ENCODE results near the gene MRGPRF. TPM values are rescaled to one million over a fixed set of nuclear protein-coding genes. Genes with fewer than 3 reads are reported as not detected.
"Not testable (repeated sequence)": the region's sequence is repeated elsewhere in the genome, so short reads cannot be mapped to it uniquely, and the experiment has no call there.

MRGPRF gene
- total and polyA plus RNA-seq, 11 donors, result 1.6 to 13.1 (median 3.5) TPM

GRCh38 chr11:68974421-68975194 is 38.4 kb downstream of the MRGPRF start:
- no peak for DNase-seq
- 91 to 97% (median 95%) methylated on average over 19 to 23 of the region's 23 CpGs for WGBS, 4 donors
- intact Hi-C loops (cut with DNase I), result no loop called here
- TF ChIP-seq, protein P1, sequence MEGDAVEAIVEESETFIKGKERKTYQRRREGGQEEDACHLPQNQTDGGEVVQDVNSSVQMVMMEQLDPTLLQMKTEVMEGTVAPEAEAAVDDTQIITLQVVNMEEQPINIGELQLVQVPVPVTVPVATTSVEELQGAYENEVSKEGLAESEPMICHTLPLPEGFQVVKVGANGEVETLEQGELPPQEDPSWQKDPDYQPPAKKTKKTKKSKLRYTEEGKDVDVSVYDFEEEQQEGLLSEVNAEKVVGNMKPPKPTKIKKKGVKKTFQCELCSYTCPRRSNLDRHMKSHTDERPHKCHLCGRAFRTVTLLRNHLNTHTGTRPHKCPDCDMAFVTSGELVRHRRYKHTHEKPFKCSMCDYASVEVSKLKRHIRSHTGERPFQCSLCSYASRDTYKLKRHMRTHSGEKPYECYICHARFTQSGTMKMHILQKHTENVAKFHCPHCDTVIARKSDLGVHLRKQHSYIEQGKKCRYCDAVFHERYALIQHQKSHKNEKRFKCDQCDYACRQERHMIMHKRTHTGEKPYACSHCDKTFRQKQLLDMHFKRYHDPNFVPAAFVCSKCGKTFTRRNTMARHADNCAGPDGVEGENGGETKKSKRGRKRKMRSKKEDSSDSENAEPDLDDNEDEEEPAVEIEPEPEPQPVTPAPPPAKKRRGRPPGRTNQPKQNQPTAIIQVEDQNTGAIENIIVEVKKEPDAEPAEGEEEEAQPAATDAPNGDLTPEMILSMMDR (IDR thresholded peaks at IDR 0.05), result no peak
- TF ChIP-seq POLR2A (IDR thresholded peaks at IDR 0.05), result no peak
- H3K36me3 ChIP-seq, result no peaks in the 10 kb centered on the region
- H3K4me3 ChIP-seq, result no peak overlapping the region
- ATAC-seq, result peak in 2 of 4 donors; percentile 34 to 57
- H3K27ac ChIP-seq, result no peak overlapping the region
- H3K4me1 ChIP-seq, result peaks cover 0 to 28% (median 9%) of the 10 kb centered on the region in 12 donors
- H3K27me3 ChIP-seq, result peaks cover 0 to 6% (median 0%) of the 10 kb centered on the region in 9 donors
- H3K9me3 ChIP-seq, result no peaks in the 10 kb centered on the region

DNA sequence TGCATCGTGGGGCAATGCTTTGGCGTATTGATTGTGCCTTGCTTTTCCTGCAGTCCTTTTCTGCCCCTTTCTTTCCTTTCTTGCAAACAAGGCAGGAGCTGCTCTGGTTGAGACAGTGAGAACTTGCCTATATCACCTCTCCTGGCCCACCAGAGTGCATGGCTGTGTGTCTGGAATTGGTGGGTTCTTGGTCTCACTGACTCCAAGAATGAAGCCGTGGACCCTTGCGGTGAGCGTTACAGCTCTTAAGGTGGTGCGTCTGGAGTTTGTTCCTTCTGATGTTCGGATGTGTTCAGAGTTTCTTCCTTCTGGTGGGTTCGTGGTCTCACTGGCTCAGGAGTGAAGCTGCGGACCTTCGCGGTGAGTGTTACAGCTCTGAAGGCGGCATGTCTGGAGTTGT is 39.3 kb downstream of the MRGPRF start:
- H3K4me3 ChIP-seq; H3K36me3 ChIP-seq; ATAC-seq; DNase-seq; H3K27ac ChIP-seq; intact Hi-C loops (cut with DNase I); H3K27me3 ChIP-seq; H3K9me3 ChIP-seq: not testable (repeated sequence)
- H3K4me1 ChIP-seq, result peaks cover 0 to 20% (median 6%) of the 10 kb centered on the region in 12 donors
- WGBS, 4 donors, result 93 to 95% (median 93%) methylated on average over 12 of the region's 12 CpGs

- H3K4me3 ChIP-seq, result no peak overlapping the region
- ATAC-seq, result peak in 3 of 4 donors; percentile 45 to 57 (median 54)
- no peak overlapping the region for H3K27ac ChIP-seq
- DNase-seq, result no peak
- intact Hi-C loops (cut with DNase I), result no loop called here
- H3K9me3 ChIP-seq, result no peaks in the 10 kb centered on the region
- WGBS, 4 donors, result 48 to 58% (median 52%) methylated on average over 4 of the region's 4 CpGs
- TF ChIP-seq, protein P1 (IDR thresholded peaks at IDR 0.05), result no peak
- TF ChIP-seq POLR2A (IDR thresholded peaks at IDR 0.05), result no peak
- H3K36me3 ChIP-seq, result no peaks in the 10 kb centered on the region
- H3K4me1 ChIP-seq, result peaks cover 0 to 15% (median under 1%) of the 10 kb centered on the region in 12 donors
- H3K27me3 ChIP-seq, result peaks cover 0 to 6% (median 0%) of the 10 kb centered on the region in 9 donors
Observed at GRCh38 chr11:68973219-68973618, 39.8 kb downstream of the MRGPRF start.

DNA sequence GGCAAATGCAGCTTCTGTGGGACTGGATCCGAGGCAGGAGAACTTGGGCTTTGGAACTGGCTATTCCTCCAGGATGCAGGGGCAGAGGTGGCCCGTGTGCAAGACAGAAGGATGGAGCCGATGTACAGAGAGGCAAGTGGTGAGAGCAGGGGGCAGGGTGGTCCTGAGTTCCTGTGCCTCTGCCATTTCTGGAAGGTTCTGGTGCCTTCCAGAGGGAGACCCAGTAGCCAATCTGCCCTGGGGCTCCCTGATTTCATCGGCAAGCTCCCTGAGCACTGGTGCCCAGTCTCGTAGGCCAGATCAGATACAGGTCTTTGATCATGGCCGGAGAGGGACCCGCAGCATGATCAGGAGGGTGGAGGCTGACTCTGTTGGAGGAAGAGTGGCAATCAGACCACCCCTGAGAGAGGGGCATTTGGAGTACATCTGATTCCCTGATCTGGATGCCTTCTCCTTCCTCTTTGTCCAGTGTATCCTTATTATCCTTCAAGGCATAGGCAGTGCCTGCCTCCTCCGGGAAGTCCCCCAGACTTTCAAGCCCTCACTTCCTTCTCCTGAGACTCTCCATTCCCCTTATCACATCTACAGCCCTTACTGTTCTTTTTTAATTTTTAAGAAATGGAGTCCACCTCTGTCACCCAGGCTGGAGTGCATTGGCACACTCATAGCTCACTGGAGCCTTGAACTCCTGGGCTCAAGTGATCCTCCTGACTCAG is 42.0 kb downstream of the MRGPRF start:
- ATAC-seq (no peak), DNase-seq (no peak)
- Histone ChIP-seq H3K27me3 (peaks cover 0 to 6% (median 0%) of the 10 kb centered on the region in 9 donors), H3K4me3 (no peak overlapping the region), H3K36me3 (no peaks in the 10 kb centered on the region), H3K9me3 (no peaks in the 10 kb centered on the region), H3K27ac (no peak overlapping the region), H3K4me1 (peaks cover 0 to 6% (median 0%) of the 10 kb centered on the region in 12 donors)
- 83 to 87% (median 87%) methylated on average over 8 of the region's 8 CpGs for WGBS, 4 donors
- intact Hi-C loops (cut with DNase I), result no loop called here
- TF ChIP-seq, protein P1 (IDR thresholded peaks at IDR 0.05), result no peak
- no peak for TF ChIP-seq POLR2A (IDR thresholded peaks at IDR 0.05)
